ENCODE results near the gene DQX1.

DQX1 gene

GRCh38 chr2:74533464-74533863 is 7.4 kb upstream of the DQX1 start:
- no peak for DNase-seq (ENCODE audit: low read depth in 2 of 3, low spot score in 2 of 3)

GRCh38 chr2:74532222-74532621 is 6.2 kb upstream of the DQX1 start:
- no peak for DNase-seq (ENCODE audit: low read depth in 2 of 3, low spot score in 2 of 3)

- no peak for DNase-seq (ENCODE audit: low read depth in 2 of 3, low spot score in 2 of 3)
Observed at GRCh38 chr2:74531666-74532065, 5.6 kb upstream of the DQX1 start.

GRCh38 chr2:74530239-74531187 is 4.5 kb upstream of the DQX1 start:
- DNase-seq (ENCODE audit: low read depth in 2 of 3, low spot score in 2 of 3), result no peak

GRCh38 chr2:74529357-74530238 is 3.6 kb upstream of the DQX1 start, which contains the start of the genes AUP1 and HTRA2:
TSS of gene AUP1 (minus strand) at chr2:74529706. CDS start at chr2:74529629, 77 bp downstream.
TSS of gene HTRA2 (plus strand) at chr2:74529933. CDS start at chr2:74530007, 74 bp downstream.
- peak; percentile 77 to 90 (median 80) for DNase-seq (ENCODE audit: low read depth in 2 of 3, low spot score in 2 of 3)

GRCh38 chr2:74528600-74529356 is 2.7 kb upstream of the DQX1 start:
- DNase-seq (ENCODE audit: low read depth in 2 of 3, low spot score in 2 of 3), result no peak

GRCh38 chr2:74527741-74528140 is 1.7 kb upstream of the DQX1 start:
- DNase-seq (ENCODE audit: low read depth in 2 of 3, low spot score in 2 of 3), result no peak

GRCh38 chr2:74526649-74527230 is 709 bp upstream of the DQX1 start:
- no peak for DNase-seq (ENCODE audit: low read depth in 2 of 3, low spot score in 2 of 3)

- no peak for DNase-seq (ENCODE audit: low read depth in 2 of 3, low spot score in 2 of 3)
Observed at GRCh38 chr2:74524955-74525716, 895 bp downstream of the DQX1 start.

- no peak for DNase-seq (ENCODE audit: low read depth in 2 of 3, low spot score in 2 of 3)
Observed at GRCh38 chr2:74524005-74524404, 2.0 kb downstream of the DQX1 start.

- no peak for DNase-seq (ENCODE audit: low read depth in 2 of 3, low spot score in 2 of 3)
Observed at GRCh38 chr2:74522516-74522915, 3.5 kb downstream of the DQX1 start.

GRCh38 chr2:74516650-74517049 is 9.4 kb downstream of the DQX1 start:
- no peak for DNase-seq (ENCODE audit: low read depth in 2 of 3, low spot score in 2 of 3)

GRCh38 chr2:74515981-74516633 is 9.9 kb downstream of the DQX1 start:
- DNase-seq (ENCODE audit: low read depth in 2 of 3, low spot score in 2 of 3), result no peak

GRCh38 chr2:74515271-74515980 is 10.6 kb downstream of the DQX1 start:
- no peak for DNase-seq (ENCODE audit: low read depth in 2 of 3, low spot score in 2 of 3)

GRCh38 chr2:74514368-74515270 is 11.4 kb downstream of the DQX1 start, which contains the start of gene TLX2:
TSS of gene TLX2 (plus strand) at chr2:74514450. CDS start at chr2:74514807, 357 bp downstream.
- DNase-seq (ENCODE audit: low read depth in 2 of 3, low spot score in 2 of 3), result no peak

- no peak for DNase-seq (ENCODE audit: low read depth in 2 of 3, low spot score in 2 of 3)
Observed at GRCh38 chr2:74513605-74514367, 12.2 kb downstream of the DQX1 start.
